ENCODE measurements around the gene SPOCK2.
"Not testable (repeated sequence)": the region's sequence is repeated elsewhere in the genome, so short reads cannot be mapped to it uniquely, and the experiment has no call there.

DNA sequence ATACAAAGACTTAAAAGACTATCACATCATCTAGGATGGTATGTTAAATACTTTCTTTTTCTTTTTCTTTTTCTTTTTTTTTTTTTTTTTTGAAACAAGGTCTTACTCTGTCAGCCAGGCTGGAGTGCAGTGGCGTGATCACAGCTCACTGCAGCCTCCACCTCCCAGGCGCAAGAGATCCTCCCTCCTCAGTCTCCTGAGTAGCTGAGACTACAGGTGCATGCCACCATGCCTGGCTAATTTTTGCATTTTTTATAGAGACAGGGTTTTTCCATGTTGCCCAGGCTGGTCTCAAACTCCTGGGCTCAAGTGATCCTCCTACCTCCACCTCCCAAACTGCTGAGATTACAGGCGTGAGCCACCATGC lies 19.6 kb upstream of the SPOCK2 start:
- TF ChIP-seq FOXA1 (IDR thresholded peaks at IDR 0.05); FOXA1 (CRISPR knock-in tag; IDR thresholded peaks at IDR 0.05); EZH2 (conservative IDR thresholded peaks at IDR 0.05; ENCODE audit: low read depth, low read length); KLF16 (CRISPR knock-in tag; IDR thresholded peaks at IDR 0.05): not testable (repeated sequence)
- TF ChIP-seq, protein P1, sequence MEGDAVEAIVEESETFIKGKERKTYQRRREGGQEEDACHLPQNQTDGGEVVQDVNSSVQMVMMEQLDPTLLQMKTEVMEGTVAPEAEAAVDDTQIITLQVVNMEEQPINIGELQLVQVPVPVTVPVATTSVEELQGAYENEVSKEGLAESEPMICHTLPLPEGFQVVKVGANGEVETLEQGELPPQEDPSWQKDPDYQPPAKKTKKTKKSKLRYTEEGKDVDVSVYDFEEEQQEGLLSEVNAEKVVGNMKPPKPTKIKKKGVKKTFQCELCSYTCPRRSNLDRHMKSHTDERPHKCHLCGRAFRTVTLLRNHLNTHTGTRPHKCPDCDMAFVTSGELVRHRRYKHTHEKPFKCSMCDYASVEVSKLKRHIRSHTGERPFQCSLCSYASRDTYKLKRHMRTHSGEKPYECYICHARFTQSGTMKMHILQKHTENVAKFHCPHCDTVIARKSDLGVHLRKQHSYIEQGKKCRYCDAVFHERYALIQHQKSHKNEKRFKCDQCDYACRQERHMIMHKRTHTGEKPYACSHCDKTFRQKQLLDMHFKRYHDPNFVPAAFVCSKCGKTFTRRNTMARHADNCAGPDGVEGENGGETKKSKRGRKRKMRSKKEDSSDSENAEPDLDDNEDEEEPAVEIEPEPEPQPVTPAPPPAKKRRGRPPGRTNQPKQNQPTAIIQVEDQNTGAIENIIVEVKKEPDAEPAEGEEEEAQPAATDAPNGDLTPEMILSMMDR (CRISPR knock-in tag; IDR thresholded peaks at IDR 0.05): not testable (repeated sequence)

Data from HepG2 (cell line).